Activated naive CD4-positive, alpha-beta T cell treated with anti-CD3 and anti-CD28 coated beads, Interleukin-2, amount 50 U/mL, for 16 hours (primary cell): ENCODE results near the gene TDRD12.
"Not testable (repeated sequence)": the region's sequence is repeated elsewhere in the genome, so short reads cannot be mapped to it uniquely, and the experiment has no call there.

Experiments
- DNase-seq: peaks from one replicate; pipeline ENCODE4 v3.0.0-alpha.2; 2020

TDRD12 gene

DNA sequence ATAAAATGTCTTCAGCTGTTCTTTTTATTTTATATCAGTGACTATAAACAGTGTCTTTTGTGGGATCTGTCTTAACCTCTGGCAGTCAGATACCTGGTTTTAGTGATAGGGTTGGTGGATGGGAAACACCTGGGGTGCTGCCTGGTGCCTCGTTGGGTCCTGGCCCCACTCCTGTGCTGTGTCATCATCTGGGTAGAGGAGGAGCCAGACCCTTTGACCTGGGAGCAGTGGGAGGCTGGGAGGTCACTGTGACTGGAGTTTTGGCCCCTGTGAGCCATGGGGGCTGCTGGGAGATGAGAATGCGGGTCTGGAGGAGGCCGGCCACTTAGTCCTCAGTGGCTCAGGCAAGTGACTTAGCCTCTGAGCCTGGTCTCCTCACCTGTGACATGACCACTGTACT, 29.4 kb downstream of the TDRD12 start:
- no peak for DNase-seq

DNA sequence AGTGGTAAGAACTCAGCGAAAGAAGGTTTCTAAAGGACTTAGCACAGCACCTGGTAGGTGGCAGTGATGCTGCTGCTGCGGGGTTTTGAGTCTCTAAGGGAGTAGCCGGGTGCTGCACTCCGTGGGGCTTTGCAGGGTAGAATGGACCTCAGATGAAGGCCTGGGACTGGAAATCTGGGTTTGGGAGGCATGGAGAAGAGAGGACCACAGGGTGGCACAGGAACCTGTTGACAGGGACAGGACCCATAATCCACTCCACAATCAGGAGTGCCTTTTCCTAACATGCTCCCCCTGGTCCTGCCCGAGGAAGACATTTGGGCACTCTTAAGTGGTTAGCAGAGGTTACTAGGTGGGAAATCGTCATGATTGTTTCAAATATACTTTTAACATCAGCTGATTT, 29.8 kb downstream of the TDRD12 start:
- no peak for DNase-seq

DNA sequence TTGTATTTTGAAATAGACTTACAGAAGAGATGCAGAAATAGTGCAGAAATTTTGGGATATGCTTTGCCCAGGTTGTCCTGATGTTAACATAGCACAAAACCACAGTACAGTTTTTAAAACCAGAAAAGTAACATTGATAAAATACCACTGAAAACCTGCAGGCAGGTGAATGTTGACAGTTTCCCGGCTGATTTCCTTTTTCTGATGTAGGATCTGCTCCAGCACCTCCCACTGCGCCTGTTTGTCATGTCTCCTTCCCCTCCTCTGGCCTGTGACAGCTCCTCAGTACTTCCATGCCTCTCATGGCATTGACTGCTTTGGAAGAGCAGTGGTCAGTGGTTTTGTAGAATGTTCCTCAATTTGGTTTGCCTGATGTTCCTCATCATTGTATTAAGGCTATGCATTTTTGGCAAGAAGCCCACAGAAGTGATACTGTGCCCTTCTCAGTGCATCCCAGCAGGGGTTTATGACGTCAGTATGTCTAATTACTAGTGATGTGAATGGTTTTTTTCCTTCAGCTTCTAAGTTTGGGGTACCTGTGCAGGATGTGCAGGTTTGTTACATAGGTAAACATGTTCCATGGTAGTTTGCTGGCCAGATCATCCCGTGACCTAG, 31.0 kb downstream of the TDRD12 start:
- DNase-seq: no peak

DNA sequence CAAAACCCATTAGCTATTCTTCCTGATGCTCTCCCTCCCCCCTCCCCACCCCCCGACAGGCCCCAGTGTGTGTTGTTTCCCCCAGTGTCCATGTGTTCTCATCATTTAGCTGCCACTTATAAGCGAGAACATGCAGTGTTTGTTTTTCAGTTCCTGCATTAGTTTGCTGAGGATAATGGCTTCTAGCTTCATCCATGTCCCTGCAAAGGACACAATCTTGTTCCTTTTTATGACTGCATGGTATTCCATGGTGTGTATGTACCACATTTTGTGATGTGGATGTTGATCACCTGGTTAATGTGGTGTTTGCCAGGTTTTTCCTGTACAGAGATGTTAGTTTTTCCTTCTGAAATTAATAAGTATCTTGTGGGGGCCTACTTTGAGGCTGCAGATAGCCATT, 31.5 kb downstream of the TDRD12 start:
- no peak for DNase-seq

DNA sequence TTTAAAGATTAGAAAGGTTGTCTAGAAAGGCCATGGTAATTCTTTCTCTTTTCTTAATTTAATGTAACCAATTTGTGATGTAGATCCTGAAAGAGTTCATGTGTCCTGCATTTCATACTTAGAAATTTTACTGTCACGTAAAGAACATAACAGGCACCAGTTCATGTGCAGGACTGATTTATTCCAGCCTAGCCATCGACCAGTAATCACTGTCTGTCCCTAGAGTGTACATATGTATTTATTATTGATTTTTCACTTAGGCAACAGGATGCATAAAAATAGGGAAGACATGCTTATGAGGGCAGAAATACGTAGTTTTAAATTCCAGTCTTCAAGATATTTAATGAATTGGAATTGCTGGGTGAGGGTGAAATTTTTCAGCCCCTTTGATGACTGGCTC, 37.6 kb downstream of the TDRD12 start:
- DNase-seq: no peak

DNA sequence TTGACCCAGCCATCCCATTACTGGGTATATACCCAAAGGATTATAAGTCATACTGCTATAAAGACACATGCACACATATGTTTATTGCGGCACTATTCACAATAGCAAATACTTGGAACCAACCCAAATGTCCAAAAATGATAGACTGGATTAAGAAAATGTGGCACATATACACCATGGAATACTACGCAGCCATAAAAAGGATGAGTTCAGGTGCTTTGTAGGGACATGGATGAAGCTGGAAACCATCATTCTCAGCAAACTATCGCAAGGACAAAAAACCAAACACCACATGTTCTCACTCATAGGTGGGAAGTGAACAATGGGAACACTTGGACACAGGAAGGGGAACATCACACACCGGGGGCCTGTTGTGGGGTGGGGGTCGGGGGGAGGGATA, 45.8 kb downstream of the TDRD12 start:
- DNase-seq: not testable (repeated sequence)

DNA sequence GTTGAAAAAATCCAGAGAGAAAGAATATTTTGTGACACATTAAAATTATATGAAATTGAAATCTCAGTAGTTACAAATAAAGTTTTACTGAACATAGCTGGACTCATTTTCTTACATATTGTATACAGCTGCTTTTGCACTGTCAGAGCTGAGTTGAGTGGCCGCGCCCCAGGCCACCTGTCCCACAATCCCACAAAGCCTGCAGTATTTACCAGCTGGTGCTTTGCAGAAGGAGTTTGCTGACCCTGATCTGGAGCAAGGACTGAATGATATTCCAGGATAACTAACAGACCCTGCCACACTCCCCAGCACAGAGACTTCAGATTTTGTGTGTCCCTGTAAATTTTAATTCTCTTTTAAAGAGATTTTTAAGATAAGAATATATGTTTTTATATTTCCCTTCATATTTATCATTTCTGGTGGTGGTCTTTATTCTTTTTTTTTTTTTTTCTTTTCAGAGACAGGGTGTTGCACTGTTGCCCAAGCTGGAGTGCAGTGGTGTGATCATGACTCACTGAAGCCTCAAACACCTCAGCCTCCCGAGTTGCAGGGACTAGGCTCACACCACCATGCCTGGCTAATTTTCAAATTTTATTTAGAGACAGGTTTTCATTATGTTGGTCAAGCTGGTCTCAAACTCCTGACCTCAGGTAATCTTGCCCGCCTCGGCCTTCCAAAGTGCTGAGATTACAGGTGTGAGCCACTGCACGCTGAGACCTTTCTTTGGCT, 48.5 kb downstream of the TDRD12 start:
- no peak for DNase-seq

DNA sequence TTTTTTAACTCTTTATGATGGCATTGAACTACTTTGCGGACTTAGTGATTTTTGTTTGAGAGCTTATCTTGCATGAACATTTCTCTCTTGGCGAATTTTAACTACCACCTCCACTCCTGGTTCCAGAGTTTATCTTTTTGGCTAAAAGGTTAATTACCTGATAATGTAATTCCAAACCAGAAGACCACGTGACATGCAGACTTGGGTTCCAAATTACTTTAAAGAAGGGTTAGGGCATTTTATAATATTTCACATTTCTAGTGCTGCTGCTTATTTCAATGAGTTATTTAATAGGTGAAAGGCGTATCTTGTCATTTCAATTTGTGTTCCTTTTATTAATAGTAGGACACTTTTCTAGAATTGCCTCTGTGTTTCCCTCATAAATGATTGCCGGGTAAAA, 52.0 kb downstream of the TDRD12 start:
- no peak for DNase-seq

DNA sequence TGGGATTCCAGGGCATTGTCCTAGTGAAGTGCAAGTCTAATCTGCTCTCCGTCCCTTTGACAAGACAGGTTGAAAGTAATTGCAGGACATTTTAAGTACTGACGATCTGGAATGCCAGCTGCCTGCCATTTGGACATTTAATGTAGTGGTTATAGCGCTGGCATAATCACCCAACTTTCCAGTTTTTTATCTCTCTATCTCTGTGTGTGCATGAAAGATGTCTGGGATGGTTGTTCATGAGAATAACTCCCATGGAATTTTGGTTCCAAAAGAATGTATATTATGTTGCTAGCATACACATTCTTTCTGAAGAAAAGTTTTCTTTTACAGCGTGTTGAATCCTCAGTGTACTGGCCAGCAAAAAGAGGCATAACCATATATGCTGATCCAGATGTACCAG, 53.6 kb downstream of the TDRD12 start:
- DNase-seq: no peak

DNA sequence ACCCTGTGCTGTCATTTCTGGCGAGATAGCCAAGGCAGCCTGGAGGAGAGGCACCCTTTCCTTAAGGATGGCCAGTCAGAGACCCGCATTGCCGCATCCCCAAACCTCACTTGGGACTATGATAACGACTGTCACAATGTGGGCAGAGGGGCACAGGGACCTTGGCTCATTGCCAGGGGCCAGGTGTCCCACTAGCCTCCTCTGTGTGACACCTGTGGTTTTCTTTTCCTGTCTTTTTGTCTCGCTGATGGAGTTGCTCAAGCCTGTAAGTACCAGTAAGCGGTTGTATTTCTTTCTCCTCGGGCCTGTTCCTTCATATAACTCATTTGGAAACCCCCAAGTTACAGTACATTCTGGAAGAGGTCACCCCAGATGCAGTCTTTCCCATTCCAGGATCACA, 59.5 kb downstream of the TDRD12 start:
- no peak for DNase-seq

DNA sequence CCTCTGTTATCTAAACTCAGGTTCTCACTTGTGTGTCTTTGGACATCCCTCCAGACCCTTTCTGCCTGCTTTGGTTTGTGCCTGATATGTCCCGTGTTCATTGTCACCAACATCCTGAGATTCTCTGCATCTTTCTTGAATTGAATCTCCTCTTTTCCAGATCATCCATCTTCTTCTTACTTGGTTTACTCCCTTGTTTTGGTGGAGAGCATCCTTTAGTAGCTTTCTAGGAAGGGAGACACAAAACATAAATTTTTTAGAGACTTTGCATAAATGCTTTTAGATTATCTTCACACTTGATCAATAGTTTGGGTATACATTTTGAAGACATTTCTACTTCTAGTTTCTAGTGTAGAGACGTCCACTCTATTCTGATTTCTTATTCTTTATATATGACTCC, 61.7 kb downstream of the TDRD12 start:
- DNase-seq: no peak

DNA sequence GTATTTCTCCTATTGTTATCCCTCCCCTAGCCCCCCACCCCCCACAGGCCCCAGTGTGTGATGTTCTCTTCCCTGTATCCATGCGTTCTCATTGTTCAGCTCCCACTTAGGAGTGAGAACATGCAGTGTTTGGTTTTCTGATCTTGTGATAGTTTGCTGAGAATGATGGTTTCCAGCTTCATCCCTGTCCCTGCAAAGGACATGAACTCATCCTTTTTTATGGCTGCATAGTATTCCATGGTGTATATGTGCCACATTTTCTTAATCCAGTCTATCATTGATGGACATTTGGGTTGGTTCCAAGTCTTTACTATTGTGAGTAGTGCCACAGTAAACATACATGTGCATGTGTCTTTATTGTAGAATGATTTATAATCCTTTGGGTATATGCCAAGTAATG, 62.5 kb downstream of the TDRD12 start:
- DNase-seq: not testable (repeated sequence)

DNA sequence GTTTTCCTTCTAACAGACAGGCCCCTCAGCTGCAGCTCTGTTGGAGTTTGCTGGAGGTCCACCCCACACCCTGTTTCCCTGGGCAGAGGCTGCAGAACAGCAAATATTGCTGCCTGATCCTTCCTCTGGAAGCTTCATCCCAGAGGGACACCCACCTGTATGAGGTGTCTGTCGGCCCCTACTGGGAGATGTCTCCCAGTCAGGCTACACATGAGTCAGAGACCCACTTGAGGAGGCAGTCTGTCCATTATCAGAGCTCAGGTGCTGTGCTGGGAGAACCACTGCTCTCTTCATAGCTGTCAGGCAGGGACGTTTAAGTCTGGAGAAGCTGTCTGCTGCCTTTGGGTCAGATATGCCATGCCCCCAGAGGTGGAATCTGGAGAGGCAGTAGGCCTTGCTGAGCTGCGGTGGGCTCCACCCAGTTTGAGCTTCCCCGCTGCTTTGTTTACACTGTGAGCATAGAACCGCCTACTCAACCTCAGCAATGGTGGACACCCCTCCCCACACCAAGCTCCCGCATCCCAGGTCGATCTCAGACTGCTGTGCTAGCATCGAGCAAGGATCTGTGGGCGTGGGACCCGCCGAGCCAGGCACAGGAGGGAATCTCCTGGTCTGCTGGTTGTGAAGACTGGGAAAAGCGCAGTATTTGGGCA, 67.7 kb downstream of the TDRD12 start:
- DNase-seq: not testable (repeated sequence)

DNA sequence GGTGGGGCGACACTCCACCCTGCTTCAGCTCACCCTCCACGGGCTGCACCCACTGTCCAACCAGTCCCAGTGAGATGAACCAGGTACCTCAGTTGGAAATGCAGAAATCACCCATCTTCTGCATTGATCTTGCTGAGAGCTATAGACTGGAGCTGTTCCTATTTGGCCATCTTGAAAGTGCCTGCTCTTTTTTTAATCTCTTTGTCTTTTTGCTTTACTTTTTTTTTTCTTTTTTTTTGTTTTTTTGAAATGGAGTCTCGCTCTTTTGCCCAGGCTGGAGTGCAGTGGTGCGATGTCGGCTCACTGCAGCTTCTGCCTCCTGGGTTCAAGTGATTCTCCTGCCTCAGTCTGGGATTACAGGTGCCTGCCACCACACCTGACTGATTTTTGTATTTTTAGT, 68.3 kb downstream of the TDRD12 start:
- DNase-seq: not testable (repeated sequence)

DNA sequence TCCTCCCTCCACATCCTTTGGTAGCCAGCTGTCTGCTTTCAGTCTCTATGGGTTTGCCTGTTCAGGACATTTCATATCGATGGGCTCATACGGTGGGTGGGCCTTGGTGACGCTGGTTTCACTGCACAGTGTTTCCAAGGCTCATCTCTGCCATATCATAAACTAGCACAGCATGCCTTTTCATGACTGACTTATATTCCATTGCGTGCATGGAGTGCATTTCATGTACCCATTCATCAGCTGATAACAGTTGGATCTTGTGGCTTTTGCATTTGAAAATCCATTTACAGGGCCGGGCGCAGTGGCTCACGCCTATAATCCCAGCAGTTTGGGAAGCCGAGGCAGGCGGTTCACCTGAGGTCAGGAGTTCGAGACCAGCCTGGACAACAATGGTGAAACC, 69.9 kb downstream of the TDRD12 start:
- DNase-seq: no peak

DNA sequence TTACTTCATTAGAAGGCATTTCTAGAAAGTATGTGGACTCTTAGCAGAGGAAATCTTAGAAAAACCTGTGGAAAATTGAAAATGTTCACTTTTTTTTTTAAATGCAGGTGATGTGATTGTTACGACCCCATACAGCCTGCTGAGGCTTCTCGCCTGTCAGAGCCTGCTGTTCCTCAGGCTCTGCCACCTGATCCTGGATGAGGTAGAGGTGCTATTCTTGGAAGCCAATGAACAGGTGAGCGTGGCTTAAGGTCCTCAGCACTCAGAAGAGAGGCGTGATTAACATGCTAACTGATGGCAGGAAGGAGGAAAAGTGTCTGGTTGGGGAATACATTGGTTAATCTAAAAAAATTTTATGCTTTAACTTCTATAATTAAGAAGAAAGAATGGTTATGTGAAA, 78.6 kb downstream of the TDRD12 start:
- no peak for DNase-seq

DNA sequence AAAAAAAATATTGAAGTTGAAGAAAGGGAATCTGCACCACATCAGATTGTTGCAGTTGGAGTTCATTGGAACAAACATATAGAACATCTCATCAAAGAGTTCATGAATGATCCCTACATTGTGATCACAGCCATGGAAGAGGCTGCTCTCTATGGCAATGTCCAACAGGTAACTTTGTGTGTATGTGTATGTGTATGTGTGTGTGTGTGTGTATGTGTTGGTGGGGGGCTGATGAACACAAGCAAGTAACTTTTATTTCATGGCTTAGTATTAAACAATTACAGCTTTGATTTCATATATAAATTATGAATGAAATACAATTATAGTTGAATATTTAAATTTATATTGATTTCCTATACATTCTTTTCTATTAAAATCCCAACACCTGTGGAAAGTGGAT, 80.6 kb downstream of the TDRD12 start:
- DNase-seq: no peak

DNA sequence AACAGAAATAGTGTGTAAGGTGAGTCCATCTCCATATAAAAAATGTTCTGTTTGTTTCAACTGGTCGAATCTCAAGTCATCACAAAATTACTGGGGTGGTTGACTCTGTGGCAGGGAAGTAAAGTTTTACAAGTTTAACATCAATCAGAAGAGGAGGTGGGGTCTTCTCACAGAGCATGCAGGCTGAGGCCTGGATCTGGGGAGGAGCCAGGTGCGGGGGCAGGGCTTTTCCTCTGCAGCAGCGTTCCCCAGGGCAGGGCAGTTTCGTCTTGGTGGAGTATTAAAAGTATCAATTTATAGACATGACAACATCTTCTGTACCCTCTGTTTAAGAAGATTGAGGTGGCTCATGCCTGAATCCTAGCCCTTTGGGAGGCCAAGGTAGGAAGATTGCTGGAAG, 81.2 kb downstream of the TDRD12 start:
- DNase-seq: no peak

DNA sequence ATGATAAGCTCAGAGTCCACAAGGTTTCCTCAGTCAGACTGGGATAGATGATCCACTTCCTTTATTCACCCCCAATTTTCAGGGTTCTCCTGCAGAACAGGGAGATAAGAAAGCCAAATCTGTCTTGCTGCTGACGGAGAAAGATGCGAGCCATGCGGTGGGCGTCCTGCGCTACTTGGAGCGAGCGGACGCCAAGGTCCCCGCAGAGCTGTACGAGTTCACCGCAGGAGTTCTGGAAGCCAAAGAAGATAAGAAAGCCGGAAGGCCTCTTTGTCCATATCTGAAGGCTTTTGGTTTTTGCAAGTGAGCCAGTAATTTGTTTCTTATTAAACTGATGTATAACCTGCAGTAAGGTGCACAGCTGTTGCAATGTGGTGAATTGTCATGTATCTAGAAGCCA, 83.3 kb downstream of the TDRD12 start:
- no peak for DNase-seq

DNA sequence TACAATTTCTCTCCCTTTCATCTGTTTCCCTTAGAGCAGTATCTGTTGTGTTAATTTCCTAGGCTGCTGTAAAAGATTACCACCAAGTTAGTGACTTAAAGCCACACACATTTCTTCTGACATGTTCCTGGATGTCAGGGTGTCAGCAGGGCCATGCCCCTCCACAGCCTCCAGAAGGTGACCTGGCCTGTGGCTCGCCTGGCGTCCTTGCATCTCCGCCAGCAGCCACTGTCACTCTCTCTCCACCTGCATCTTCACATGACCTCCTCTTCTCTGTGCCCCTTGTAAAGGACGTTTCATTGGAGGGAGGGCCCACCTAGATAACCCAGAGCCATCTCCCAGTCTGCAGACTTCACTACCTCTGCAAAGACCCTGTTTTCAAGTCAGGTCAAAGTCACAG, 88.7 kb downstream of the TDRD12 start:
- DNase-seq: no peak

DNA sequence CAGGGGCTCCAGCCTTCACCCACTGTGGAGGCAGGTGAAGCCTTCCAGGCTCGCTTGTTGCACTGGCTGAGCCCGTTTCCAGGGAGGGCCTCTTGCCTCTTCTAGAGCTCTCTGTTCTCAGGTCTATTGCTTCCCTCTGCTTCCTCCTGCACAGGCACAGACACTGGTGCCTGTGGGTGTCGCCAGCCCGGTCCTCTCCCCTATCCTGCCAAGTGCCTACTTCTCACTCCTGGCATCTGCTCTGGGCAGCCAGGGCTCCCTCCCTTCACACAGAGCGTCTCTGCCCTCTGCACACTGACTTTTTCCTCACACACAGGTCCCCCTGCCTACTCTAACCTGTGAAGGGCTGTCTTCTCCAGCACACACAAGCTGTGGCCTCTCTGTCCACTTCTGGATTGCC, 89.7 kb downstream of the TDRD12 start:
- DNase-seq: no peak

DNA sequence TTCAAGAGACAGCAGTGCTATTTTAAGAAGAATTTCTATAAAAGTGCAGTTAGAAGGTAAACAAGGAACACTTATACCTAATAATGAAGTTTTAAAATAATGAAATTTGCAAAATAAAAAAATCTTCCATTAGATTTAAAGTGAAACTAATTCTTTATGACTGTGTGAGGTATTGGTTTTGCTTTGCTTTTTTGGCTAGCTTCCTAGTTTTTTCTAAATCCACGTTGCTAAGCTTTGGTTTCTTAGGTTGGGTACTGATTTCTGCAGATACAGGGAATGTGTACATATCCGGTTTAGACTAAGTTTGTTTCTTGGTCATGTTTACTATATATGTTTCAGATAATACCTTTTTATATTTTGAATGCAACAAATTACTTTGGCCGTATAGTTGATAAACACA, 90.2 kb downstream of the TDRD12 start:
- DNase-seq: no peak

DNA sequence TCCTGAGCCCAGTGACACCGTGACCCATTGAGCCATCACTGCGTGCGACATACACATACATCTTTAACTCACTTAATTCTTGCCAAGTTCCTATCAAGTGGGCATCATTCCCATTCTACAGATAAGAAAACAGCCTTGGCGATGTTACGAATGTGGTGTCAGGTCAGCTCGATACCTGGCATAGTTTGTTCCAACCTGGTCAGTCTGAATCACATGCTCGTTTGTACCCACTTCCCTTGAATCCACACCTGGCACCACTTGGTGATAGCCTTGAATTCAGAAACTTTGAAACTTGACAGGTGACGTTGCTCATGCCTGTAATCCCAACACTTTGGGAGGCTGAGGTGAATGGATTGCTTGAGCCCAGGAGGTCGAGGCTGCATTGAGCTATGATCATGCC, 90.9 kb downstream of the TDRD12 start:
- no peak for DNase-seq

DNA sequence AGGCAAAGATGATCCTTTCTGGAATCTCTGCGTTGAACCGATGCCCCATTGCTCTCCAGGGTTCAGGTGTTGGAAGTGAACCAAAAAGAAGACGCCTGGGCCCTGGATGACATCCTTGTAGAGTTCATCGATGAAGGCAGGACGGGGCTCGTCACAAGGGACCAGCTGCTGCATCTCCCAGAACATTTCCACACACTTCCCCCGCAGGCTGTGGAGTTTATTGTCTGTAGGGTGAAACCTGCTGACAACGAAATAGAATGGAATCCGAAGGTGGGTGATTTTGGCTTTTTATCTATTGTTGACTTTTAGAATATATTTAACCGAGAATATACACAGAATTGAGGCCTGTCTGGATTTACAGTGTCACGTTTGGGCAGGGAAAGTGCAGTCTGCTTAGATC, 91.6 kb downstream of the TDRD12 start:
- DNase-seq: no peak

DNA sequence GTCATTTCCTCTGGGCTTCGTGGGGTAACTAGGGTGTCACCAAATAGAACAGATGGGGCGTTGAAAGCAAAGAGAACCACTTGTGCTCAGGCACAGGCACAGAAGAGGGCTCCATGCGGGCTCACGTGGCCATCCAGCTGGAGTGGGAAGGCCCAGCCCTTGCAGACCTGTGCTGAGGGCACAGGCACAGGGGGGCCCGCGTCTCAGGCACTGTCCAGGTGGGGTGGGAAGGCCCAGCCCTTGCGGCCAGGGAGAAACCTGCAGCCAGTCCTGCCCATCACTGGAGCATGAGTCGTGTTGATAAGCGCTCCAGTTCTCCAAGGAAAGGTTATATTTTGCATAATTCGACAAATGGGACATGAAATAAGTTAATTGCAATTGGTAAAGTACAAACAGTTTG, 92.5 kb downstream of the TDRD12 start:
- DNase-seq: no peak
